NB4 (cell line): Measurements from ENCODE around the gene DYNC1LI1.

Experiments
- DNase-seq: peaks from one replicate; pipeline ENCODE4 v3.0.0; 2010; ENCODE audit warnings: low read depth
- H3K4me3 ChIP-seq: one replicate; pipeline ENCODE4 v1.5.1; 2011; ENCODE audit warnings: mild to moderate bottlenecking, low read depth, low read length, moderate library complexity
- CTCF ChIP-seq: IDR thresholded peaks from one replicate; pipeline ENCODE4 v1.5.1; 2012; ENCODE audit warnings: low read depth, low read length
- MAX ChIP-seq: IDR thresholded peaks from 2 replicates; pipeline ENCODE4 v1.6.1; 2011; ENCODE audit warnings: low read depth, low read length
- MYC ChIP-seq: IDR thresholded peaks from 2 replicates; pipeline ENCODE4 v1.6.1; 2011; ENCODE audit warnings: low read depth, low read length
- POLR2A ChIP-seq: IDR thresholded peaks from 2 replicates; pipeline ENCODE4 v1.6.1; 2011; ENCODE audit warnings: mild to moderate bottlenecking; ENCODE audit not compliant: insufficient read length; ENCODE audit errors: extremely low read depth

The DYNC1LI1 gene

GRCh38 chr3:32482693-32483092 lies 88.0 kb downstream of the DYNC1LI1 start:
- no peak overlapping the region for H3K4me3 ChIP-seq
- TF ChIP-seq MAX = no peak
- no peak for TF ChIP-seq CTCF
- TF ChIP-seq POLR2A = no peak
- TF ChIP-seq MYC = no peak
- no peak for DNase-seq

GRCh38 chr3:32481791-32482631 lies 88.6 kb downstream of the DYNC1LI1 start:
- no peak for DNase-seq
- TF ChIP-seq POLR2A = no peak
- TF ChIP-seq MAX = no peak
- TF ChIP-seq CTCF = no peak
- TF ChIP-seq MYC = no peak
- H3K4me3 ChIP-seq = no peak overlapping the region

- DNase-seq = no peak
- TF ChIP-seq MYC = no peak
- no peak for TF ChIP-seq POLR2A
- TF ChIP-seq CTCF = no peak
- no peak for TF ChIP-seq MAX
- no peak overlapping the region for H3K4me3 ChIP-seq
These were observed 90.1 kb downstream of the DYNC1LI1 start for GRCh38 chr3:32480604-32481003.
